ENCODE measurements around the gene MEIS1.

MEIS1 gene

GRCh38 chr2:66445925-66446871 is 11.3 kb downstream of the MEIS1 start:
- DNase-seq: no peak

- no peak for DNase-seq
Observed at GRCh38 chr2:66446941-66447340, 12.0 kb downstream of the MEIS1 start.

GRCh38 chr2:66447677-66448076 is 12.8 kb downstream of the MEIS1 start:
- DNase-seq: no peak

GRCh38 chr2:66448136-66448991 is 13.4 kb downstream of the MEIS1 start:
- no peak for DNase-seq

- DNase-seq: no peak
Observed at GRCh38 chr2:66452214-66452613, 17.3 kb downstream of the MEIS1 start.

GRCh38 chr2:66452917-66453316 is 18.0 kb downstream of the MEIS1 start:
- no peak for DNase-seq

- DNase-seq: no peak
Observed at GRCh38 chr2:66455490-66455889, 20.6 kb downstream of the MEIS1 start.

- DNase-seq: no peak
Observed at GRCh38 chr2:66456183-66457041, 21.5 kb downstream of the MEIS1 start.

- no peak for DNase-seq
Observed at GRCh38 chr2:66457545-66457944, 22.6 kb downstream of the MEIS1 start.

- DNase-seq: no peak
Observed at GRCh38 chr2:66460031-66460430, 25.1 kb downstream of the MEIS1 start.

- DNase-seq: no peak
Observed at GRCh38 chr2:66461001-66461663, 26.2 kb downstream of the MEIS1 start.

- DNase-seq: no peak
Observed at GRCh38 chr2:66461664-66462500, 27.0 kb downstream of the MEIS1 start.

- DNase-seq: no peak
Observed at GRCh38 chr2:66462501-66462825, 27.5 kb downstream of the MEIS1 start.

- DNase-seq: no peak
Observed at GRCh38 chr2:66463206-66463755, 28.4 kb downstream of the MEIS1 start.

- DNase-seq: no peak
Observed at GRCh38 chr2:66464930-66465637, 30.2 kb downstream of the MEIS1 start.

- DNase-seq: no peak
Observed at GRCh38 chr2:66466433-66466832, 31.5 kb downstream of the MEIS1 start.

GRCh38 chr2:66467718-66468117 is 32.8 kb downstream of the MEIS1 start:
- no peak for DNase-seq

GRCh38 chr2:66469214-66469902 is 34.4 kb downstream of the MEIS1 start:
- no peak for DNase-seq

- no peak for DNase-seq
Observed at GRCh38 chr2:66470199-66470598, 35.3 kb downstream of the MEIS1 start.
